Measurements from ENCODE around the gene CROCC2. TPM values are rescaled to one million over a fixed set of nuclear protein-coding genes. Genes with fewer than 3 reads are reported as not detected.

Gene CROCC2
- polyA plus RNA-seq, 1 experiment, result not detected

- ChIA-PET CTCF (no interaction called here), POLR2A (no interaction called here)
- no peak for DNase-seq (ENCODE audit: low read depth, low spot score)
- TF ChIP-seq CTCF (IDR thresholded peaks at IDR 0.05; ENCODE audit: low read depth, low read length), result no peak
- Histone ChIP-seq H3K9me3 (ENCODE audit: control insufficient read depth, insufficient read depth, low read length) (no peaks in the 10 kb centered on the region; the same call in 1 of the 2 replicates), H3K4me3 (ENCODE audit: low read depth, low read length) (no peak within 1 kb of the TSS), H3K27me3 (ENCODE audit: control insufficient read depth, insufficient read depth, low read length) (peaks cover 3% of the 10 kb centered on the region), H3K27ac (ENCODE audit: low read depth, low read length) (no peak within 1 kb of the TSS)
Observed at GRCh38 chr2:240895656-240896388, 10.3 kb upstream of the CROCC2 start, which contains the start of gene MAB21L4. Gene MAB21L4 (minus strand): TSS chr2:240896156. CDS start chr2:240895997, 159 bp downstream.

- Histone ChIP-seq H3K9me3 (ENCODE audit: control insufficient read depth, insufficient read depth, low read length) (no peaks in the 10 kb centered on the region; the same call in 1 of the 2 replicates), H3K4me3 (ENCODE audit: low read depth, low read length) (no peak overlapping the region), H3K27me3 (ENCODE audit: control insufficient read depth, insufficient read depth, low read length) (peaks cover 3% of the 10 kb centered on the region), H3K27ac (ENCODE audit: low read depth, low read length) (no peak overlapping the region)
- no peak for DNase-seq (ENCODE audit: low read depth, low spot score)
- TF ChIP-seq CTCF (IDR thresholded peaks at IDR 0.05; ENCODE audit: low read depth, low read length), result no peak
- ChIA-PET CTCF (interaction anchor here (2.6 kb wide), 1 partner anchor 17 kb away, joined by 12 read pairs; no protein-coding TSS in a partner anchor), POLR2A (no interaction called here)
Observed at GRCh38 chr2:240896394-240896793, 9.7 kb upstream of the CROCC2 start.

GRCh38 chr2:240896871-240897692, 9.1 kb upstream of the CROCC2 start:
- no peak overlapping the region for H3K4me3 ChIP-seq (ENCODE audit: low read depth, low read length)
- CTCF ChIA-PET, result interaction anchor here (2.6 kb wide), 1 partner anchor 17 kb away, joined by 12 read pairs; no protein-coding TSS in a partner anchor
- DNase-seq (ENCODE audit: low read depth, low spot score), result no peak
- H3K27ac ChIP-seq (ENCODE audit: low read depth, low read length), result no peak overlapping the region
- H3K27me3 ChIP-seq (ENCODE audit: control insufficient read depth, insufficient read depth, low read length), result peaks cover 5% of the 10 kb centered on the region
- H3K9me3 ChIP-seq (ENCODE audit: control insufficient read depth, insufficient read depth, low read length), result no peaks in the 10 kb centered on the region; the same call in 1 of the 2 replicates
- TF ChIP-seq CTCF (IDR thresholded peaks at IDR 0.05; ENCODE audit: low read depth, low read length), result no peak
- POLR2A ChIA-PET, result interaction anchor here (0.6 kb wide), 1 partner anchor 18 kb away, joined by 5 read pairs; no protein-coding TSS in a partner anchor

GRCh38 chr2:240898108-240898730, 7.9 kb upstream of the CROCC2 start:
- CTCF ChIA-PET, result interaction anchor here (0.5 to 2.6 kb wide), 2 partner anchors 16 to 739 kb away, joined by 4 to 12 read pairs; no protein-coding TSS in a partner anchor
- POLR2A ChIA-PET, result no interaction called here
- Histone ChIP-seq H3K4me3 (ENCODE audit: low read depth, low read length) (no peak overlapping the region), H3K27ac (ENCODE audit: low read depth, low read length) (no peak overlapping the region), H3K9me3 (ENCODE audit: control insufficient read depth, insufficient read depth, low read length) (no peaks in the 10 kb centered on the region; the same call in 1 of the 2 replicates), H3K27me3 (ENCODE audit: control insufficient read depth, insufficient read depth, low read length) (peaks cover 7% of the 10 kb centered on the region)
- TF ChIP-seq CTCF (IDR thresholded peaks at IDR 0.05; ENCODE audit: low read depth, low read length), result no peak
- no peak for DNase-seq (ENCODE audit: low read depth, low spot score)

Measured in AG04450 (cell line).